RCC 7860 (cell line): ENCODE measurements around the gene PIK3R3.

Experiments
- DNase-seq: peaks from one replicate; pipeline ENCODE4 v3.0.0-alpha.2; 2015; ENCODE audit warnings: low spot score
- FAIRE-seq: peaks from 2 replicates; lab custom pipeline; 2012; peaks lifted over from hg19 to GRCh38; lab: Jason Lieb, UNC

The PIK3R3 gene

DNA sequence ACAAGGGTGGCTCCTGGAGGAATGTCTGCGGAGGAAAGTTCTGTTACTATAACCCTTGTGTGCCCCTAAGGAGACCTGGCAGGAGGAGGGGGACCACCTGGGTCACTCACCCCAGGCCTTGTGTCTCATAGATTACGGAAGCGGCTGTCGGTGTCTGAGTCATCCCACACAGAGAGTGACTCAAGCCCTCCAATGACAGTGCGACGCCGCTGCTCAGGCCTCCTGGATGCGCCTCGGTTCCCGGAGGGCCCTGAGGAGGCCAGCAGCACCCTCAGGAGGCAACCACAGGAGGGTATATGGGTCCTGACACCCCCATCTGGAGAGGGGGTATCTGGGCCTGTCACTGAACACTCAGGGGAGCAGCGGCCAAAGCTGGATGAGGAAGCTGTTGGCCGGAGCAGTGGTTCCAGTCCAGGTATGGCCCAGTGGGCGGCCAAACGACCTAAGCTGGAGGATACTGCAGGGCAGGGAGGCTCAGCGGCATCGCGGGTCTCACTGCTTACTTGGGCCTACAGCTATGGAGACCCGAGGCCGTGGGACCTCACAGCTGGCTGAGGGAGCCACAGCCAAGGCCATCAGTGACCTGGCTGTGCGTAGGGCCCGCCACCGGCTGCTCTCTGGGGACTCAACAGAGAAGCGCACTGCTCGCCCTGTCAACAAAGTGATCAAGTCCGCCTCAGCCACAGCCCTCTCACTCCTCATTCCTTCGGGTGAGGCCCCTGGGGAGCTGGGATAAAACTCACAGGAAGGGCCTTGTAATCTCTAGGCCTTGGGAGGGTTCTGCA, 101.4 kb downstream of the PIK3R3 start:
- DNase-seq (no peak), FAIRE-seq (no peak)

GRCh38 chr1:46030074-46030870, 102.2 kb downstream of the PIK3R3 start:
- FAIRE-seq (no peak), DNase-seq (no peak)

DNA sequence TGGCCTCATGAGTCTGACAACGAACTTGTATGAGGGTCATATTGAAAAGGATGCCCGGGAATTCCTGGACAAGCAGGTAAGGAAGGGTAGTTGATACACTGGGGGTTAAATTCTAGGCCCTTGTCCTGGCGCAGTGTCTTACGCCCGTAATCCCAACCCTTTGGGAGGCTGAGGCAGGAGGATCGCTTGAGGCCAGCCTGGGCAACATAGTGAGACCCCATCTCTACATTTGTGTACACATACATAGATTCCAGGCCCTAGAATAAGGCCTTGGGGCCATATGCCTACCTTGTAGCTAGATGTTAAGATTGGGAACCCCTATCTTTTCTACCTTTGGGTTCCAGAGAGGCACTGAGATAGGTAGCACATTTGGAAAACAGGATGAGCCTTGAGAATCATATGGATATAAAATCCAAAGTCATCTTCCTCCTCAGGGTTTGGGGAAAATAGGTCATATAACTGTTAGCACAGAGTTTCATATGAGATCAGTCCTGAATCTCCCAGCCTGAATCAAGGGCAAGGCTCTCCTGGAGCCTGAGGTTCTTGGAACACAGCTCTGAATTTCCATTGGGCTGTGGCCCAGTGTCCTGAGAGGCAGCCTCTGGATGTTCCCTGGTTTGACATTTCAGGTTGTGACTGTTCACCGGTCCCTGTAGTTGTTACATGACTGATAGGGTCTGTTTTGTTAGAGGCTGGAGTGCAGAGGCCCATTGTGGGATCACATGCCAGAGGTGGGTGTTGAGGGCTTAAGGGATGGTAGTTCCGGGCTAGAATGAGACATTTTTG, 104.4 kb downstream of the PIK3R3 start:
- DNase-seq, result no peak
- FAIRE-seq, result no peak

DNA sequence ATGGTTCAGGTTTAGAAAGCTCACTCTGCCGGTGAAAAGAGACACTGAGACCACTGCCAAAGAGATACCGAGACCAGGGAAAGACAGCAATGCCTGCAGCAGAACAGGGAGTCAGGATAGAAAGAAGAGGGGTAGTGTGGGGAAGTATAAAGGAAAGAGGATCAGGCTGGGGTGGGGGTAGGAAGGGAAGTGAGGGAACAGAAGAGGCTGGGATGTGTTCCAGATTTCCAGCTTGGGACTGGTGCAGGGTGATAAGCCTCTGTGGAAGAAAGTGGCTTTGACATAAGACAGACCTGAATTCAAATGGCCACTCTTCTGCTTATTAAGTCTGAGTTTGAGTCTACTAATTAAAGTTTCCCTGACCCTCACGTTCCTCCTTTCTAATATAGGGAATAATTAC, 105.9 kb downstream of the PIK3R3 start:
- DNase-seq (no peak), FAIRE-seq (no peak)

GRCh38 chr1:46021046-46021996, 111.1 kb downstream of the PIK3R3 start:
- FAIRE-seq, result no peak
- no peak for DNase-seq

DNA sequence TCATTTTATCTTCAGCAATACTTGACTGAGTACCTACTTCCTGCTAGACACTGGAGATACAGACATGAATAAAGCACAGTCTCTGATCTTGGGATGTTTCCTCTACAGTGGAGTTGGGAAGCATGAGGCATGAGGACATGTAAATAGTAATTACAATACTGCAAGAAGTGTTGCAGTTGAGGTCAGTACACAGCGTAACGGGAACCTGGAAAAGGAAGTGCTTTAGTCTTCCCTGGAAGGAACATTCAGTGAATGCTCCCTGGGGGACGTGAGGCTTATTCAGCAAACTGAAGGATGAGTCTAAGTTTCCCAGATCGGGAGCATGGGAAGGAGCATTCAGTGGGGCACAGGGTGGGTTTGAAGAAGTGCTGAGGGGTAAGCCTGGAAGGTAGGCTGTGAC, 112.4 kb downstream of the PIK3R3 start:
- FAIRE-seq, result no peak
- no peak for DNase-seq

DNA sequence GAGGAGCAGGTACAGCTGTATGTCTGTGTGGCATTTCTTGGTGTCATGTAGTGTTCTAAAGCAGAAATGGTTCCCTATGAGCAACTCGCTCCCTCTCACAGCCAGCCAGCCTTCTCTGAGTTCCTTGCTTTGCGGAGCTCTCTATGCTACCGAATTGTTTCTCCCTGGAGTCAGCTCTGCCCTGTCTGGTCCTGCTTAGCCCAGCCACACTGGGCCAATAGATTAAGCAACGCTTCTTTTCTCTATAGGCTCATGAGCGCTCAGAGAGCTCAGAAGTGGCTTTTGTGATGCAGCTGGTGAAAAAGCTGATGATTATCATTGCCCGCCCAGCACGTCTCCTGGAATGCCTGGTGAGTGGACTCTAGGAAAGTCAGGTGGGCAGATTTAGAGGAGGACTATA, 113.1 kb downstream of the PIK3R3 start:
- DNase-seq (no peak), FAIRE-seq (no peak)

- no peak for FAIRE-seq
- DNase-seq, result no peak
Observed at GRCh38 chr1:46017876-46018503, 114.4 kb downstream of the PIK3R3 start.

GRCh38 chr1:46013581-46013980, 118.8 kb downstream of the PIK3R3 start:
- FAIRE-seq (no peak), DNase-seq (no peak)

- FAIRE-seq (no peak), DNase-seq (no peak)
Observed at GRCh38 chr1:46012236-46012635, 120.2 kb downstream of the PIK3R3 start.

- no peak for FAIRE-seq
- no peak for DNase-seq
Observed at GRCh38 chr1:46011121-46011695, 121.2 kb downstream of the PIK3R3 start.

- FAIRE-seq (no peak), DNase-seq (no peak)
Observed at GRCh38 chr1:46010611-46011010, 121.8 kb downstream of the PIK3R3 start.

DNA sequence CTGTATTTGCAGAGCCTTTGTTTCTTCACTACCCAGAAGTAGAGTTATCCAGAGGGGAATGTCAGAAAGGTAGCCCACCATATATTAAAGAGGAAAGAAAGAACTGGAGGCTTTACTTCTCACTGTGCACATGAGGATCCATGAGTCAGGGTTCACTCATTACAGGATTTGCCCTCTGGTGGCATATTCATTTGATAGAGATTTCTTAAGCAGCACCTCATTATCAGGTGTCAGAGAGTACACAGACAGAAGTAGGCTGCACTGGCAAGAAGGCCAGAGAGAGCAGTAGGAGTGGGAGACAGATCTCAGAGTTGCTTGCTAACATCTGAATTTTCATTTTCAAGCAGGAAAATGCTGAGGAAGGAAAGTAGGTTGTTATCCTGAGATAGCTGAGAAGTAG, 123.8 kb downstream of the PIK3R3 start:
- no peak for DNase-seq
- no peak for FAIRE-seq

DNA sequence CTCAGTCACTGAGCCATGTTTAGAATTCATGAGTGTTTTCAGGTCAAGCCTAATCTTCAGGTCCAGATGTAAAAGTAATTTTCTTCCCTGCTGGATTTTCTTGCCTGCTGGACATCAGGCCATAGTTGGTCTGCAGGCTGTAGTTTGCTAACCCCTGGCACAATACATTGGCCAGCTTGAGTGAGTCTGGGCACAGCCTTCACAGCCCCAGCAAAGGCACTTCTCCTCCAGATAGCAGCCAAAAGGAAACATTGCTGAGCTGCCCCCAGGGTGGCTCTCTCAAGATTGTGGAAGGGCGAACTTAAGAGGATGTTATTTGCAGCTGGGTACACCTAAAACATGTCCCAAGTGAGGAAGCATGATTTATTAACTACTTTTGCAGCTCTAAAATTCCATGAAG, 126.8 kb downstream of the PIK3R3 start:
- DNase-seq, result no peak
- no peak for FAIRE-seq

DNA sequence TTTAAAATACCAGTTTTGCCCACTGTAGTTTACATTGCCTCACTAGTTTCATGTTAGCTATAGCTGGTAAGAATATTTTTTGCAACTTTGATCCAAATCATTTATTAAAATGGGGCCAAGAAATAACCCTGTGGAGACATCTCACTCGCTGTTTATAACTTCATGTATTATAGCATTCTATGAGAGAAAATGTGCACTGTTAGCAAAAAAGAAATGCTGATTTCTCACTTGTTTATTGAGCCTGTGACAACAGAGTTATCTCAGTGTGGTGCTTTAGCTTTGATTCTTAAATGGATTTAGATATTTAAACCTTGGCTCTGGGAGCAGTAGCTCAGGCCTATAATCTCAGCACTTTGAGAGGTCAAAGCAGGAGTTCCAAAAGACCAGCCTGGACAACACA, 127.9 kb downstream of the PIK3R3 start:
- FAIRE-seq (no peak), DNase-seq (no peak)

DNA sequence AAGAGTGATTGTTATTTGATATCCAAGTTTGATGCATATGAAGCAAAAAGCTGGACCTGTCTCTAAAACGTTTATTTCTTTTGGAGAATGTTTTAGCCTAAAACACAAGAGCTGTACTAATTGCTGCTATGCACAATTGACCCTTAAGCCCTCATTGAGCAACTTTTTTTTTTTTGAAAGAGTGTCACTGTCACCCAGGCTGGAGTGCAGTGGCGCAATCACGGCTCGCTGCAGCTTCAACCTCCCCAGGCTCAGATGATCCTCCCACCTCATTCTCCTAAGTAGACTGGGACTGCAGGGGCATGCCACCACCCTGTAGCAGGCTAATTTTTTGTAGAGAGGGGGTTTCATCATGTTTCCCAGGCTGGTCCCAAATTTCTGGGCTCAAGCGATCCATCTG, 129.1 kb downstream of the PIK3R3 start:
- DNase-seq (no peak), FAIRE-seq (no peak)

- no peak for DNase-seq
- no peak for FAIRE-seq
Observed at GRCh38 chr1:46002551-46003150, 129.8 kb downstream of the PIK3R3 start.

- DNase-seq (no peak), FAIRE-seq (no peak)
Observed at GRCh38 chr1:46001081-46001785, 131.2 kb downstream of the PIK3R3 start.

- no peak for FAIRE-seq
- no peak for DNase-seq
Observed at GRCh38 chr1:45999507-45999906, 132.9 kb downstream of the PIK3R3 start.
